H1 (cell line): ENCODE data around the gene VSX2. TPM values are rescaled to one million over a fixed set of nuclear protein-coding genes. Genes with fewer than 3 reads are reported as not detected.

Experiments used
- CHD1 ChIP-seq: IDR thresholded peaks from 2 replicates; pipeline ENCODE4 v1.6.1; 2012; ENCODE audit warnings: low read depth, low read length, improper control_type of control experiment
- CHD2 ChIP-seq: IDR thresholded peaks from 2 replicates; pipeline ENCODE4 v1.6.1; 2012; ENCODE audit warnings: low read length, improper control_type of control experiment
- CHD7 ChIP-seq: fragments of 300-600 bp; sonication (generic); IDR thresholded peaks from 2 replicates; pipeline ENCODE4 v1.7.1; 2012; ENCODE audit warnings: low read length, moderate library complexity, mild to moderate bottlenecking, inconsistent platforms; ENCODE audit not compliant: insufficient replicate concordance
- E2F6 ChIP-seq: IDR thresholded peaks from 2 replicates; pipeline ENCODE4 v1.6.1; 2012; ENCODE audit warnings: inconsistent platforms
- HDAC2 ChIP-seq, 2 experiments: fragments of 300-600 bp in 1 of 2; sonication (generic) in 1 of 2; IDR thresholded peaks; 2 replicates each; pipeline ENCODE4 v1.6.1; 2011 to 2012; ENCODE audit warnings: low read depth in 2 of 2, low read length in 2 of 2, mild to moderate bottlenecking in 2 of 2, moderate library complexity in 2 of 2, borderline replicate concordance in 1 of 2, inconsistent platforms in 1 of 2
- HDAC6 ChIP-seq: IDR thresholded peaks from one replicate; pipeline ENCODE4 v1.7.1; 2012; ENCODE audit warnings: low read depth, mild to moderate bottlenecking, inconsistent platforms, low read length, moderate library complexity
- NANOG ChIP-seq: IDR thresholded peaks from 2 replicates; pipeline ENCODE4 v1.6.1; 2011; ENCODE audit warnings: low read length, low read depth, mild to moderate bottlenecking, inconsistent platforms; ENCODE audit not compliant: insufficient read depth, poor library complexity, severe bottlenecking
- NRF1 ChIP-seq: IDR thresholded peaks from 2 replicates; pipeline ENCODE4 v1.6.1; 2011; ENCODE audit warnings: mild to moderate bottlenecking, low read depth, low read length, improper control_type of control experiment
- TBP ChIP-seq: IDR thresholded peaks from 2 replicates; pipeline ENCODE4 v1.6.1; 2011; ENCODE audit warnings: low read depth, low read length, improper control_type of control experiment
- polyA plus RNA-seq, 7 experiments: library from polyadenylated mRNA; depleted of rRNA in 3 of 7; stranded (reverse) in 5 of 7; unstranded in 2 of 7; fragments of >200 nt in 5 of 7; fragments of 200-250 nt in 2 of 7; gene quantifications; 1 replicate in 5 of 7; 2 replicates in 1 of 7; 4 replicates in 1 of 7; pipeline versions ENCODE4 v1.2.1 to v1.2.3, GENCODE V29; 2011 to 2013; ENCODE audit warnings: missing spikeins in 2 of 7, mixed read lengths in 2 of 7
- total RNA-seq: library from RNA; stranded (reverse); fragmentation: NEBNext Ultra II Directional; extraction: Animal tissue kit (Norgen Biotek cat#: 25700); gene quantifications from 2 replicates; pipeline ENCODE4 v1.2.1, GENCODE V29; 2021

The VSX2 gene
- total and polyA plus RNA-seq, 2 of the 8 experiments (the other 6 are each of a cell fraction or from before 2014, with no cell fraction given): 0.08 to 0.22 TPM

- TF ChIP-seq CHD7 (no peak), HDAC2 (IDR thresholded peaks at IDR 0.05; ENCODE audit: borderline replicate concordance in 1 of 2, low read depth in 2 of 2, low read length in 2 of 2) (no peak), NANOG (no peak), TBP (no peak), NRF1 (no peak), HDAC6 (no peak), CHD2 (no peak), E2F6 (no peak), CHD1 (no peak)
Observed at GRCh38 chr14:74260525-74261233, 21.4 kb downstream of the VSX2 start (continued).
